NB4 (cell line): ENCODE data around the gene OBSL1.

Experiments used
- DNase-seq: peaks from one replicate; pipeline ENCODE4 v3.0.0; 2010; ENCODE audit warnings: low read depth
- H3K4me3 ChIP-seq: one replicate; pipeline ENCODE4 v1.5.1; 2011; ENCODE audit warnings: mild to moderate bottlenecking, low read depth, low read length, moderate library complexity
- MAX ChIP-seq: IDR thresholded peaks from 2 replicates; pipeline ENCODE4 v1.6.1; 2011; ENCODE audit warnings: low read depth, low read length
- MYC ChIP-seq: IDR thresholded peaks from 2 replicates; pipeline ENCODE4 v1.6.1; 2011; ENCODE audit warnings: low read depth, low read length
- POLR2A ChIP-seq: IDR thresholded peaks from 2 replicates; pipeline ENCODE4 v1.6.1; 2011; ENCODE audit warnings: mild to moderate bottlenecking; ENCODE audit not compliant: insufficient read length; ENCODE audit errors: extremely low read depth
- TF ChIP-seq, protein P1 (sequence below): IDR thresholded peaks from one replicate; pipeline ENCODE4 v1.5.1; 2012; ENCODE audit warnings: low read depth, low read length

The OBSL1 gene

DNA sequence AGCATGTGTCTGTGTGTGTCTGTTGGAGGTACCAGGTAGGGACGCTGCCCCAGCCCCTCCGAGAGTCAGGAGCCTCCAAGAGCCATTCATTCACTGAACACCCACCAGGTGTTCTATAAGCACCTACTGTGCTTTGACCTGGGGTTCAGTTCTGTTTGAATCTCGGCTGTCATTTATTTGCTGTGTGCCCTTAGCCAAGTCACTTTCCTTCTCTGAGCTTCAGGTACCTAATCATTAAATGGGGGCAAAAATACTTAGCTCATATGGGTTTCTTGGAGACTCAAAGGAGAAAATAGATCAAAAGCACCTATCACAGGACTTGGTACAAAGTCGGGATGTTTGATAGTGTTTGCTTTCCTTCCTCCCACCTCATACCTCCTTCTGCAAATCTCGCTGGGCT, 43.9 kb downstream of the OBSL1 start:
- no peak overlapping the region for H3K4me3 ChIP-seq
- no peak for DNase-seq
- TF ChIP-seq, protein P1, sequence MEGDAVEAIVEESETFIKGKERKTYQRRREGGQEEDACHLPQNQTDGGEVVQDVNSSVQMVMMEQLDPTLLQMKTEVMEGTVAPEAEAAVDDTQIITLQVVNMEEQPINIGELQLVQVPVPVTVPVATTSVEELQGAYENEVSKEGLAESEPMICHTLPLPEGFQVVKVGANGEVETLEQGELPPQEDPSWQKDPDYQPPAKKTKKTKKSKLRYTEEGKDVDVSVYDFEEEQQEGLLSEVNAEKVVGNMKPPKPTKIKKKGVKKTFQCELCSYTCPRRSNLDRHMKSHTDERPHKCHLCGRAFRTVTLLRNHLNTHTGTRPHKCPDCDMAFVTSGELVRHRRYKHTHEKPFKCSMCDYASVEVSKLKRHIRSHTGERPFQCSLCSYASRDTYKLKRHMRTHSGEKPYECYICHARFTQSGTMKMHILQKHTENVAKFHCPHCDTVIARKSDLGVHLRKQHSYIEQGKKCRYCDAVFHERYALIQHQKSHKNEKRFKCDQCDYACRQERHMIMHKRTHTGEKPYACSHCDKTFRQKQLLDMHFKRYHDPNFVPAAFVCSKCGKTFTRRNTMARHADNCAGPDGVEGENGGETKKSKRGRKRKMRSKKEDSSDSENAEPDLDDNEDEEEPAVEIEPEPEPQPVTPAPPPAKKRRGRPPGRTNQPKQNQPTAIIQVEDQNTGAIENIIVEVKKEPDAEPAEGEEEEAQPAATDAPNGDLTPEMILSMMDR = no peak
- TF ChIP-seq MYC (no peak), MAX (no peak), POLR2A (no peak)

DNA sequence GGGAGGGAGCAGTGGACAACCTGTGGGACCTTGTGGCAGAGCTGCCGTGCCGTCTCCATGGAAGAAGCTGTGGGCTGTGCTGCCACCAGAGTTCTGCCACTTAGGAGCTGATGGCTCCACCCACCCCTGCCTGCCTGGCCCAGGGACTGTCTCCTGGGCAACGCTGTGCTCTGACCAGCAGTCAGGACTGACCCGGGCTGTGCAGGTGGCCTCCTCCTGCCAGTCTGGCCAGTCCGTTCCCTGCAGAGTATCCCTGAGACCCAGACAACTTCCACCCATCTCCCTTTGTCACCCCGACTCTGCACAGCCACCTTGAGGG, 44.3 kb downstream of the OBSL1 start:
- TF ChIP-seq, protein P1 = no peak
- TF ChIP-seq MAX (no peak), MYC (no peak), POLR2A (no peak)
- H3K4me3 ChIP-seq = no peak overlapping the region
- DNase-seq = no peak

DNA sequence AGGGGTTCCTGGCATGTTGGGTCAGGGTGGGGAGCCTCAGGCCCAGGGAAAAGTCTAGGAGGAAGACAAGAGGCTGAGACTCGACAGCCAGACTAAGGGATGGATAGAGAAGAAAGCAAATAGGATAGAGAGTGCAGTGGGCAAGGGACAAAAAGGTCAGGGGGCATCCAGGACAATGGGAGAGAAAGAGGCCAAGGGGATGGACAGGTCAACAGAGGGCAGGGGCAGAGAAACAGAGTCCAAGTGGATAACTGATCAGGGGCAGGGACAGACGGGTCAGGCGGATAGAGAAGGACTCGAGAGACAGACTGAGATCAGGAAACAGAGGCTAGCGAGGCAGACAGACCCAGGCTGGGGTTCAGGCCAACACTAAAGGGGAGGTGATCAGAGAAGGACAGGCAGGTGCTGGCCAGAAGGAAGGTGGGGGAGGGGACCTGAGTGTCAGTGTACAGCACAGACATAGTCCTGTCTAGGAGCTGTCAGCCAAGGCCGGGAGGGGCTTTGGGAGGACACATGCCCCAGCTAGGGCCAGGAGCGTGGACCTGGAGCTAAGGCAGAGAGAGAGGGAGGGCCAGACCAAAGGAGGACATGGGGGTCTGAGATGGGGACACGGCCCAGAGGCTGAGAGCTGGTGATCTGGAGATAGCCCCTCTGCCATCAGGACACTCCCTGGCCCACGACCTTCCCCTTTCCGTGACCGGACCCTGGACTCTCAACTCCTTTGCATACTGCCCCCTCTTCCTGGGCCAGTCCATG, 44.8 kb downstream of the OBSL1 start:
- DNase-seq = no peak
- no peak for TF ChIP-seq MYC
- no peak for TF ChIP-seq POLR2A
- TF ChIP-seq, protein P1 = no peak
- no peak for TF ChIP-seq MAX
- no peak overlapping the region for H3K4me3 ChIP-seq

GRCh38 chr2:219525533-219526232, 45.7 kb downstream of the OBSL1 start:
- DNase-seq = no peak
- TF ChIP-seq POLR2A (no peak), MAX (no peak), MYC (no peak)
- TF ChIP-seq, protein P1 = no peak
- no peak overlapping the region for H3K4me3 ChIP-seq

DNA sequence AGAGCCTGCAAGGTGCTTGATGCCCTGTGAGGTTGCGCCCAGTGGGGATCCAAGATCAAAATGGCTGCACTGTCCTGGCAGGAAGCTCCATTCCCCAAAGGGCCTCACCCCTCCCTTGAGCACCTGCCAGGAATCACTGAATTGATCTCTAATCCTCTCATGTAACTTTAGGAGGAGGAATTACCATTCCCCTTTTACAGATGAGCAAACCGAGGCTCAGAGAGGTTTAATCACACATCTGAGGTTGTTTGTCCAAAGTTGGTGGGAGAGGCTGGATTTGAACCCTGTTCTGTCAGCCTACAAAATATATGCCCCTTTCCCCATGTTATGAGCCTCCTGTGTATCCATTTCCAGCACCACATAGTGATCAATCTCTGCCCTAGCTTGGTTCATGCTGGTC, 46.5 kb downstream of the OBSL1 start:
- TF ChIP-seq, protein P1 = no peak
- TF ChIP-seq MYC (no peak), MAX (no peak), POLR2A (no peak)
- no peak overlapping the region for H3K4me3 ChIP-seq
- no peak for DNase-seq
